Uterus (tissue), 4 donors: ENCODE data around the gene SERPINB2. TPM values are rescaled to one million over a fixed set of nuclear protein-coding genes. Genes with fewer than 3 reads are reported as not detected.

Source experiments
- DNase-seq, 2 donors: peaks; one replicate each; pipeline ENCODE4 v3.0.0-alpha.2; 2019 to 2020
- H3K27ac ChIP-seq, 2 donors: fragments of 200-600 bp; sonication (generic); 1 replicate in 1 of 2; 2 replicates in 1 of 2; pipeline ENCODE4 v1.5.1; 2016 to 2018
- H3K27me3 ChIP-seq, 2 donors: fragments of 200-600 bp; sonication (generic); one replicate each; pipeline ENCODE4 v1.5.1; 2018 to 2019; ENCODE audit warnings: control low read depth in 1 of 2
- H3K36me3 ChIP-seq, 2 donors: fragments of 200-600 bp; sonication (generic); one replicate each; pipeline ENCODE4 v1.5.1; 2019; ENCODE audit warnings: control low read depth in 1 of 2
- H3K4me1 ChIP-seq, 2 donors: fragments of 200-600 bp; sonication (generic); one replicate each; pipeline ENCODE4 v1.5.1; 2018 to 2019; ENCODE audit warnings: control low read depth in 1 of 2
- H3K4me3 ChIP-seq, 2 donors: fragments of 200-600 bp; sonication (generic); 1 replicate in 1 of 2; 2 replicates in 1 of 2; pipeline ENCODE4 v1.5.1; 2018 to 2019; ENCODE audit warnings: mild to moderate bottlenecking in 1 of 2
- H3K9me3 ChIP-seq, 2 donors: fragments of 200-600 bp; sonication (generic); one replicate each; pipeline ENCODE4 v1.5.1; 2019; ENCODE audit warnings: control low read depth in 1 of 2
- POLR2A ChIP-seq, 2 donors: fragments of 450-650 bp; IDR thresholded peaks; one replicate each; pipeline ENCODE4 v1.6.1; 2016; ENCODE audit warnings: antibody characterized with exemption in 2 of 2, mild to moderate bottlenecking in 1 of 2, moderate library complexity in 1 of 2
- intact Hi-C: fragments of 100-400 bp; cut with DNase I; formaldehyde crosslinking; loops from one replicate; pipeline ENCODE4 v1.15.1; 2023; ENCODE audit warnings: low total_unique reads
- total RNA-seq, 4 donors: library from RNA; depleted of rRNA in 3 of 4; stranded (reverse); fragments of >200 nt in 3 of 4; gene quantifications; one replicate each; pipeline versions ENCODE4 v1.1.0 to v1.2.4, GENCODE V29; 2014 to 2023
- TF ChIP-seq, protein P1 (sequence below), 4 experiments: fragments of 200-600 bp in 2 of 4; fragments of 450-650 bp in 2 of 4; sonication (generic) in 2 of 4; IDR thresholded peaks; one replicate each; pipeline ENCODE4 v1.5.1; 2016 to 2019; ENCODE audit warnings: antibody characterized with exemption in 4 of 4, mild to moderate bottlenecking in 2 of 4, moderate library complexity in 1 of 4
- donor health status: DM: yes; HTN: yes; CAD: no.

SERPINB2 gene
- total RNA-seq, 4 donors from 2014 or later = 0.55 to 8.2 TPM; not detected in 2

GRCh38 chr18:63892566-63892965, 5.1 kb downstream of the SERPINB2 start:
- Histone ChIP-seq H3K9me3 (no peaks in the 10 kb centered on the region), H3K36me3 (no peaks in the 10 kb centered on the region), H3K4me3 (no peak overlapping the region), H3K27me3 (no peaks in the 10 kb centered on the region), H3K4me1 (no peaks in the 10 kb centered on the region), H3K27ac (no peak overlapping the region)
- TF ChIP-seq, protein P1, sequence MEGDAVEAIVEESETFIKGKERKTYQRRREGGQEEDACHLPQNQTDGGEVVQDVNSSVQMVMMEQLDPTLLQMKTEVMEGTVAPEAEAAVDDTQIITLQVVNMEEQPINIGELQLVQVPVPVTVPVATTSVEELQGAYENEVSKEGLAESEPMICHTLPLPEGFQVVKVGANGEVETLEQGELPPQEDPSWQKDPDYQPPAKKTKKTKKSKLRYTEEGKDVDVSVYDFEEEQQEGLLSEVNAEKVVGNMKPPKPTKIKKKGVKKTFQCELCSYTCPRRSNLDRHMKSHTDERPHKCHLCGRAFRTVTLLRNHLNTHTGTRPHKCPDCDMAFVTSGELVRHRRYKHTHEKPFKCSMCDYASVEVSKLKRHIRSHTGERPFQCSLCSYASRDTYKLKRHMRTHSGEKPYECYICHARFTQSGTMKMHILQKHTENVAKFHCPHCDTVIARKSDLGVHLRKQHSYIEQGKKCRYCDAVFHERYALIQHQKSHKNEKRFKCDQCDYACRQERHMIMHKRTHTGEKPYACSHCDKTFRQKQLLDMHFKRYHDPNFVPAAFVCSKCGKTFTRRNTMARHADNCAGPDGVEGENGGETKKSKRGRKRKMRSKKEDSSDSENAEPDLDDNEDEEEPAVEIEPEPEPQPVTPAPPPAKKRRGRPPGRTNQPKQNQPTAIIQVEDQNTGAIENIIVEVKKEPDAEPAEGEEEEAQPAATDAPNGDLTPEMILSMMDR (IDR thresholded peaks at IDR 0.05) = no peak
- no peak for TF ChIP-seq POLR2A (IDR thresholded peaks at IDR 0.05)
- no peak for DNase-seq
- intact Hi-C loops = no loop called here

GRCh38 chr18:63894106-63894772, 6.7 kb downstream of the SERPINB2 start:
- intact Hi-C loops = no loop called here
- TF ChIP-seq, protein P1 (IDR thresholded peaks at IDR 0.05) = no peak
- TF ChIP-seq POLR2A (IDR thresholded peaks at IDR 0.05) = no peak
- no peaks in the 10 kb centered on the region for H3K4me1 ChIP-seq

GRCh38 chr18:63895190-63895589, 7.7 kb downstream of the SERPINB2 start:
- intact Hi-C loops = no loop called here
- no peaks in the 10 kb centered on the region for H3K27me3 ChIP-seq
- no peak overlapping the region for H3K27ac ChIP-seq
- H3K9me3 ChIP-seq = no peaks in the 10 kb centered on the region
- H3K4me1 ChIP-seq = no peaks in the 10 kb centered on the region
- H3K36me3 ChIP-seq = no peaks in the 10 kb centered on the region
- H3K4me3 ChIP-seq = no peak overlapping the region
- no peak for TF ChIP-seq POLR2A (IDR thresholded peaks at IDR 0.05)
- TF ChIP-seq, protein P1 (IDR thresholded peaks at IDR 0.05) = no peak
- no peak for DNase-seq

More at GRCh38 chr18:63894106-63894772, 6.7 kb downstream of the SERPINB2 start:
- H3K9me3 ChIP-seq = no peaks in the 10 kb centered on the region
- H3K36me3 ChIP-seq = no peaks in the 10 kb centered on the region
- no peaks in the 10 kb centered on the region for H3K27me3 ChIP-seq
- no peak overlapping the region for H3K27ac ChIP-seq
- no peak overlapping the region for H3K4me3 ChIP-seq
- DNase-seq = no peak

GRCh38 chr18:63897072-63897471, 9.6 kb downstream of the SERPINB2 start:
- Histone ChIP-seq H3K4me3 (no peak overlapping the region), H3K27me3 (no peaks in the 10 kb centered on the region), H3K36me3 (no peaks in the 10 kb centered on the region), H3K9me3 (no peaks in the 10 kb centered on the region), H3K27ac (no peak overlapping the region), H3K4me1 (no peaks in the 10 kb centered on the region)
- DNase-seq = no peak
- intact Hi-C loops = no loop called here
- TF ChIP-seq, protein P1 (IDR thresholded peaks at IDR 0.05) = no peak
- no peak for TF ChIP-seq POLR2A (IDR thresholded peaks at IDR 0.05)

GRCh38 chr18:63899206-63899605, 11.7 kb downstream of the SERPINB2 start:
- intact Hi-C loops = no loop called here
- Histone ChIP-seq H3K4me3 (no peak overlapping the region), H3K27me3 (no peaks in the 10 kb centered on the region), H3K4me1 (no peaks in the 10 kb centered on the region), H3K27ac (no peak overlapping the region), H3K9me3 (no peaks in the 10 kb centered on the region), H3K36me3 (no peaks in the 10 kb centered on the region)
- DNase-seq = no peak
- TF ChIP-seq, protein P1 (IDR thresholded peaks at IDR 0.05) = no peak
- no peak for TF ChIP-seq POLR2A (IDR thresholded peaks at IDR 0.05)
